H9 (cell line): ENCODE data around the gene ANGPTL8. TPM values are rescaled to one million over a fixed set of nuclear protein-coding genes. Genes with fewer than 3 reads are reported as not detected.

Experiments used
- DNase-seq: peaks from one replicate; pipeline ENCODE4 v3.0.0-alpha.2; 2017
- H2AFZ ChIP-seq: one replicate; pipeline ENCODE4 v1.6.1; 2013; ENCODE audit warnings: mild to moderate bottlenecking, low read length, control low read depth, moderate library complexity
- H2AK5ac ChIP-seq: 2 replicates; pipeline ENCODE4 v1.6.1; 2013; ENCODE audit warnings: low read length, control low read depth, mixed read lengths; ENCODE audit not compliant: insufficient read length
- H2BK120ac ChIP-seq: one replicate; pipeline ENCODE4 v1.6.1; 2013; ENCODE audit warnings: low read depth, mild to moderate bottlenecking, low read length, control low read depth, inconsistent platforms; ENCODE audit not compliant: poor library complexity, severe bottlenecking
- H2BK12ac ChIP-seq: 2 replicates; pipeline ENCODE4 v1.6.1; 2013; ENCODE audit warnings: low read length, control low read depth, mixed read lengths, low read depth; ENCODE audit not compliant: insufficient read length
- H2BK15ac ChIP-seq: 2 replicates; pipeline ENCODE4 v1.6.1; 2013; ENCODE audit warnings: low read depth, low read length, control low read depth
- H2BK20ac ChIP-seq: one replicate; pipeline ENCODE4 v1.6.1; 2013; ENCODE audit warnings: low read depth, mild to moderate bottlenecking, low read length, control low read depth, inconsistent platforms; ENCODE audit not compliant: poor library complexity, severe bottlenecking
- H2BK5ac ChIP-seq: 2 replicates; pipeline ENCODE4 v1.6.1; 2013; ENCODE audit warnings: low read length, control low read depth, mixed read lengths; ENCODE audit not compliant: insufficient read length
- H3K14ac ChIP-seq: 2 replicates; pipeline ENCODE4 v1.6.1; 2013; ENCODE audit warnings: low read length, control low read depth; ENCODE audit not compliant: insufficient read depth
- H3K18ac ChIP-seq: 2 replicates; pipeline ENCODE4 v1.6.1; 2013; ENCODE audit warnings: low read depth, mild to moderate bottlenecking, mixed read lengths, low read length, control low read depth; ENCODE audit not compliant: insufficient read length
- H3K23ac ChIP-seq: 2 replicates; pipeline ENCODE4 v1.6.1; 2013; ENCODE audit warnings: low read length, control low read depth, mixed read lengths, low read depth; ENCODE audit not compliant: insufficient read length
- H3K23me2 ChIP-seq: 2 replicates; pipeline ENCODE4 v1.6.1; 2013; ENCODE audit warnings: low read depth, mild to moderate bottlenecking, mixed read lengths, low read length, control low read depth; ENCODE audit not compliant: insufficient read length, poor library complexity, severe bottlenecking
- H3K27ac ChIP-seq: 2 replicates; pipeline ENCODE4 v1.5.1; 2013; ENCODE audit warnings: low read length, control low read depth, mixed read lengths, low read depth; ENCODE audit not compliant: insufficient read length
- H3K27me3 ChIP-seq: 2 replicates; pipeline ENCODE4 v1.6.1; 2013; ENCODE audit warnings: low read length, control low read depth, inconsistent platforms; ENCODE audit not compliant: insufficient read depth
- H3K4ac ChIP-seq: 2 replicates; pipeline ENCODE4 v1.6.1; 2013; ENCODE audit warnings: low read depth, mild to moderate bottlenecking, control low read depth, inconsistent platforms, low read length, moderate library complexity
- H3K4me1 ChIP-seq: 2 replicates; pipeline ENCODE4 v1.6.1; 2013; ENCODE audit warnings: low read length, control low read depth, inconsistent platforms; ENCODE audit not compliant: insufficient read depth
- H3K4me2 ChIP-seq: 2 replicates; pipeline ENCODE4 v1.6.1; 2013; ENCODE audit warnings: low read length, control low read depth, mixed read lengths; ENCODE audit not compliant: insufficient read length, insufficient read depth
- H3K56ac ChIP-seq: 2 replicates; pipeline ENCODE4 v1.6.1; 2013; ENCODE audit warnings: low read depth, mild to moderate bottlenecking, mixed read lengths, low read length, control low read depth; ENCODE audit not compliant: insufficient read length
- H3K79me1 ChIP-seq: 2 replicates; pipeline ENCODE4 v1.6.1; 2013; ENCODE audit warnings: low read depth, mild to moderate bottlenecking, moderate library complexity, low read length, control low read depth, inconsistent platforms; ENCODE audit not compliant: insufficient read depth, poor library complexity, severe bottlenecking
- H3K79me2 ChIP-seq: 2 replicates; pipeline ENCODE4 v1.6.1; 2013; ENCODE audit warnings: low read length, control low read depth, inconsistent platforms; ENCODE audit not compliant: insufficient read depth
- H3K9ac ChIP-seq: 2 replicates; pipeline ENCODE4 v1.6.1; 2013; ENCODE audit warnings: low read length, control low read depth, mixed read lengths; ENCODE audit not compliant: insufficient read length; ENCODE audit errors: extremely low read depth
- H3K9me3 ChIP-seq: one replicate; pipeline ENCODE4 v1.6.1; 2013; ENCODE audit warnings: low read depth, low read length, inconsistent platforms; ENCODE audit not compliant: control insufficient read depth
- H3T11ph ChIP-seq: one replicate; pipeline ENCODE4 v1.6.1; 2013; ENCODE audit warnings: mild to moderate bottlenecking, low read length, control low read depth, inconsistent platforms
- H4K20me1 ChIP-seq: one replicate; pipeline ENCODE4 v1.6.1; 2013; ENCODE audit not compliant: control insufficient read depth, insufficient read length, insufficient read depth
- H4K5ac ChIP-seq: 2 replicates; pipeline ENCODE4 v1.6.1; 2013; ENCODE audit warnings: low read depth, mild to moderate bottlenecking, mixed read lengths, low read length, control low read depth; ENCODE audit not compliant: insufficient read length
- H4K8ac ChIP-seq: replicated peaks from 2 replicates; pipeline ENCODE4 v1.6.1; 2013; ENCODE audit warnings: low read length, control low read depth, mixed read lengths, low read depth; ENCODE audit not compliant: insufficient read length
- H4K91ac ChIP-seq: 2 replicates; pipeline ENCODE4 v1.6.1; 2013; ENCODE audit warnings: low read depth, mild to moderate bottlenecking, moderate library complexity, mixed read lengths, low read length, control low read depth; ENCODE audit not compliant: insufficient read length
- H3K27ac Mint-ChIP-seq, 3 experiments: 2 replicates in 2 of 3; 3 replicates in 1 of 3; pipeline ENCODE4 v1.8.0; 2020 to 2021; ENCODE audit warnings: mixed read lengths in 3 of 3, mild to moderate bottlenecking in 1 of 3, moderate library complexity in 1 of 3
- H3K27me3 Mint-ChIP-seq: 2 replicates; pipeline ENCODE4 v1.8.0; 2021; ENCODE audit warnings: low read depth, mild to moderate bottlenecking, moderate library complexity, mixed read lengths
- H3K36me3 Mint-ChIP-seq, 3 experiments: 2 replicates in 2 of 3; 3 replicates in 1 of 3; pipeline ENCODE4 v1.8.0; 2020 to 2021; ENCODE audit warnings: low read depth in 3 of 3, mixed read lengths in 3 of 3; ENCODE audit not compliant: insufficient read depth in 1 of 3
- H3K4me1 Mint-ChIP-seq, 2 experiments: 2 replicates each; pipeline ENCODE4 v1.8.0; 2020; ENCODE audit warnings: mixed read lengths in 2 of 2
- H3K4me3 Mint-ChIP-seq, 2 experiments: 2 replicates in 1 of 2; 3 replicates in 1 of 2; pipeline ENCODE4 v1.8.0; 2020 to 2021; ENCODE audit warnings: mild to moderate bottlenecking in 2 of 2, mixed read lengths in 2 of 2, moderate library complexity in 1 of 2
- H3K9me3 Mint-ChIP-seq, 2 experiments: 2 replicates in 1 of 2; 3 replicates in 1 of 2; pipeline ENCODE4 v1.8.0; 2020; ENCODE audit warnings: mild to moderate bottlenecking in 2 of 2, mixed read lengths in 2 of 2, moderate library complexity in 1 of 2
- CTCF ChIP-seq: fragments of 200-600 bp; sonication (generic); conservative IDR thresholded peaks from 3 replicates; pipeline ENCODE4 v1.8.0; 2021; ENCODE audit warnings: antibody characterized with exemption, mild to moderate bottlenecking
- WGBS: extraction: QIAGEN DNeasy Blood & Tissue Kit; methylation state at CpG from one replicate; pipeline ENCODE4 v1.1.7; 2013; ENCODE audit warnings: missing lambda C conversion rate, low lambda C conversion rate, mixed read lengths; ENCODE audit not compliant: insufficient read length; ENCODE audit errors: extremely low coverage; 5-methylcytosine and 5-hydroxymethylcytosine counted together
- total RNA-seq: library from RNA; stranded (reverse); gene quantifications from 2 replicates; pipeline ENCODE4 v1.2.1, GENCODE V29; 2021

Gene ANGPTL8
- total RNA-seq, 1 experiment from 2014 or later = not detected

- no peak overlapping the region for H3K4me2 ChIP-seq
- no peak overlapping the region for H3K14ac ChIP-seq
- H3K9me3 ChIP-seq = peaks cover 6% of the 10 kb centered on the region
- H2BK20ac ChIP-seq = no peak overlapping the region
- H3K27ac Mint-ChIP-seq = no peak overlapping the region
- no peak overlapping the region for H3K18ac ChIP-seq
- H2AK5ac ChIP-seq = no peak overlapping the region
- no peaks in the 10 kb centered on the region for H3K27me3 ChIP-seq
- H2BK5ac ChIP-seq = no peak overlapping the region
- H3K36me3 Mint-ChIP-seq = peaks cover 31 to 55% (median 53%) of the 10 kb centered on the region in 3 experiments
- H3K23ac ChIP-seq = no peak overlapping the region
- H2AFZ ChIP-seq = no peak overlapping the region
- no peaks in the 10 kb centered on the region for H4K20me1 ChIP-seq
- no peaks in the 10 kb centered on the region for H3K23me2 ChIP-seq
- H3K27me3 Mint-ChIP-seq = no peaks in the 10 kb centered on the region
- no peak overlapping the region for H4K5ac ChIP-seq
- no peak for TF ChIP-seq CTCF
- no peak overlapping the region for H4K91ac ChIP-seq
- no peak overlapping the region for H3K9ac ChIP-seq
- H3K79me2 ChIP-seq = no peaks in the 10 kb centered on the region
- H3K4me1 ChIP-seq = no peaks in the 10 kb centered on the region
- DNase-seq = no peak
- WGBS = no CpG with 5 or more reads among the region's 3 CpGs
- H3K9me3 Mint-ChIP-seq = peaks cover 16% of the 10 kb centered on the region in 2 experiments
- no peak overlapping the region for H2BK15ac ChIP-seq
- no peak overlapping the region for H2BK120ac ChIP-seq
- H3K56ac ChIP-seq = no peak overlapping the region
- H2BK12ac ChIP-seq = no peak overlapping the region
- H3T11ph ChIP-seq = no peak overlapping the region
- no peak overlapping the region for H3K4ac ChIP-seq
- H3K27ac ChIP-seq = no peak overlapping the region
- H3K4me1 Mint-ChIP-seq = peaks cover 2 to 6% of the 10 kb centered on the region in 2 experiments; a peak in 3 of 4 replicates
- no peak overlapping the region for H4K8ac ChIP-seq
- H3K4me3 Mint-ChIP-seq = no peak overlapping the region
- H3K79me1 ChIP-seq = no peaks in the 10 kb centered on the region
These were observed 16.2 kb upstream of the ANGPTL8 start for GRCh38 chr19:11223200-11223599.
